Hepatocyte (in vitro differentiated cells): ENCODE measurements around the gene UBA5.

ENCODE experiments used
- CTCF ChIP-seq: fragments of 200-600 bp; sonication (generic); IDR thresholded peaks from 2 replicates; pipeline ENCODE4 v1.5.1; 2016; ENCODE audit warnings: antibody characterized with exemption, mild to moderate bottlenecking; ENCODE audit not compliant: poor library complexity
- EZH2 ChIP-seq: fragments of 200-600 bp; sonication (generic); IDR thresholded peaks from 2 replicates; pipeline ENCODE4 v1.6.1; 2016; ENCODE audit warnings: antibody characterized with exemption, mild to moderate bottlenecking, borderline replicate concordance
- EZH2phosphoT487 ChIP-seq: fragments of 200-600 bp; sonication (generic); IDR thresholded peaks from one replicate; pipeline ENCODE4 v1.6.1; 2018; ENCODE audit warnings: antibody characterized with exemption, mild to moderate bottlenecking, low read depth, moderate library complexity; ENCODE audit not compliant: unreplicated experiment, severe bottlenecking

DNA sequence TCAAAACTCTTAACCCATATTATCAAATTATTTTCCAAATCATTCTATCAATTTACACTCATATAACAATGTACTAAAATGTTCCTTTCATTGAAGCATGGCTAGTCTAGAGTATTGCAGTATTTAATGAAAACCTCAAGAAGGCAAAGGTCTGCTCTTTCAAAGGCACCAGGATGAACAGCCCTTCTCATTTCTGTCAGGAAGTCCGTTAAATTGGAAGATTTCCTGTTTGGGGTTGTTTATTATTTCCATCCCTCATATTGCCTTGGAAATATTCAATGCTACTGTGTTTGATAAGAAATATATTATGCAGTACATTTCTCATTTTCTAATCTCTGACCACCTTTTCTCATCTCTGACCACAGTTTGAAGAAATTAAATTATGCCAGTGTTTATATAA, 38.0 kb upstream of the UBA5 start:
- TF ChIP-seq CTCF = no peak
- TF ChIP-seq EZH2phosphoT487 = no peak
- no peak for TF ChIP-seq EZH2
